HG03280 (cell line): ENCODE data around the gene NEGR1.

ENCODE experiments used
- ATAC-seq: cut with Tn5 transposase; IDR thresholded peaks from one replicate; pipeline ENCODE4 v1.9.1; 2021; ENCODE audit warnings: mild to moderate bottlenecking, moderate library complexity; ENCODE audit not compliant: unreplicated experiment

Gene NEGR1

GRCh38 chr1:71510725-71511124, 771.6 kb downstream of the NEGR1 start:
- ATAC-seq: no peak

GRCh38 chr1:71509051-71509595, 773.2 kb downstream of the NEGR1 start:
- no peak for ATAC-seq

- no peak for ATAC-seq
Observed at GRCh38 chr1:71502006-71502405, 780.3 kb downstream of the NEGR1 start.

- no peak for ATAC-seq
Observed at GRCh38 chr1:71498542-71498941, 783.8 kb downstream of the NEGR1 start.

- ATAC-seq: no peak
Observed at GRCh38 chr1:71494163-71494562, 788.2 kb downstream of the NEGR1 start.

- no peak for ATAC-seq
Observed at GRCh38 chr1:71492298-71493041, 789.9 kb downstream of the NEGR1 start.

- no peak for ATAC-seq
Observed at GRCh38 chr1:71490432-71490831, 791.9 kb downstream of the NEGR1 start.

GRCh38 chr1:71488555-71489252, 793.6 kb downstream of the NEGR1 start:
- ATAC-seq: no peak

GRCh38 chr1:71473331-71473730, 809.0 kb downstream of the NEGR1 start:
- ATAC-seq: no peak

GRCh38 chr1:71465093-71465492, 817.2 kb downstream of the NEGR1 start:
- no peak for ATAC-seq

- no peak for ATAC-seq
Observed at GRCh38 chr1:71464016-71464415, 818.3 kb downstream of the NEGR1 start.

- no peak for ATAC-seq
Observed at GRCh38 chr1:71463144-71463543, 819.2 kb downstream of the NEGR1 start.

GRCh38 chr1:71462247-71462646, 820.1 kb downstream of the NEGR1 start:
- no peak for ATAC-seq

- ATAC-seq: no peak
Observed at GRCh38 chr1:71461416-71461815, 820.9 kb downstream of the NEGR1 start.

GRCh38 chr1:71448444-71448843, 833.9 kb downstream of the NEGR1 start:
- no peak for ATAC-seq

GRCh38 chr1:71438626-71439025, 843.7 kb downstream of the NEGR1 start:
- no peak for ATAC-seq

GRCh38 chr1:71435951-71436350, 846.4 kb downstream of the NEGR1 start:
- no peak for ATAC-seq

- no peak for ATAC-seq
Observed at GRCh38 chr1:71434240-71434639, 848.1 kb downstream of the NEGR1 start.

GRCh38 chr1:71428029-71428428, 854.3 kb downstream of the NEGR1 start:
- no peak for ATAC-seq

- no peak for ATAC-seq
Observed at GRCh38 chr1:71427066-71427465, 855.3 kb downstream of the NEGR1 start.

GRCh38 chr1:71424536-71424935, 857.8 kb downstream of the NEGR1 start:
- ATAC-seq: no peak

- no peak for ATAC-seq
Observed at GRCh38 chr1:71422221-71422620, 860.1 kb downstream of the NEGR1 start.
